Cardiac fibroblast (primary cell): ENCODE measurements around the gene FNIP2.

ENCODE experiments used
- DNase-seq, 2 donors: peaks; one replicate each; pipeline versions ENCODE4 v3.0.0 to v3.0.0-alpha.2; 2010; ENCODE audit warnings: low read depth in 2 of 2
- H3K4me3 ChIP-seq, 2 donors: replicated peaks in 1 of 2; 1 replicate in 1 of 2; 2 replicates in 1 of 2; pipeline ENCODE4 v1.5.1; 2011; ENCODE audit warnings: low read depth in 2 of 2, low read length in 2 of 2, mild to moderate bottlenecking in 2 of 2, moderate library complexity in 1 of 2
- TF ChIP-seq, protein P1 (sequence below): IDR thresholded peaks from one replicate; pipeline ENCODE4 v1.5.1; 2011; ENCODE audit warnings: low read depth, mild to moderate bottlenecking, low read length, inconsistent platforms

The FNIP2 gene

DNA sequence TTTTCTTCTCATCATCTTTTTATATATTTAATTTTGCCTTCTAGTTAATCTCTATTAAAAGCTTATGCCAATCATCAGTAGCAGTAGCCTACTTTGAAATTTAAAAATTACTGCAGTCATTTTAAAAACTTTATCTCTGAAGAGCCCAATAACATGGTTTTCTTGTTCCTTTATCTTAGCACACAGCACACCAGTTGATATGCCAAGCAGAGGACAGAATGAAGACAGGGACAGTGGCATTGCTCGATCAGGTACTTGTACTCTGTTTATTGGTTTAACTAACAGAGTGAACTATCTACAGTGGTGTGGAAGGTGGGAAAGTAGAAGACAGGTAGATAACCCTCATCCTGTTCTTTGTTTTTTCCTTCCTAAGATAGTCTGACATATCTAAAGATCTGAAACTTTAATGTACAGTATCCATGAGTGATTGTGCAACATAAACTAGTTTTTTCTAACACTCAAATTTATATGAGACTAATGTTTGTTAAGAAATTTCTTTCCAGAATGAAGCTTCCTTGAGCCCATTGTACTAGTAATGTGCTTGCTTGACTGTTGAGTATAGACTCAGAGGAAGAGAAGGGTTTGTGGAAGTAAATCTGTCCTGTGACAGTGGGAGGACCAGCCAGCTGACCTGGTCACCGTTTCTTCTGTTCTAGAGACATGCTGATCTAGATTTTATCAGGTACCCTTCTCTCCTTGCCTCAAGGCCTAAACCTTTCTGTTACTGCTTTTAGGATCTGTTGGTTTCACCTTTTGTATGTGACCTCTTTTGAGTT is 66.6 kb downstream of the FNIP2 start:
- H3K4me3 ChIP-seq = no peak overlapping the region
- no peak for DNase-seq
- TF ChIP-seq, protein P1, sequence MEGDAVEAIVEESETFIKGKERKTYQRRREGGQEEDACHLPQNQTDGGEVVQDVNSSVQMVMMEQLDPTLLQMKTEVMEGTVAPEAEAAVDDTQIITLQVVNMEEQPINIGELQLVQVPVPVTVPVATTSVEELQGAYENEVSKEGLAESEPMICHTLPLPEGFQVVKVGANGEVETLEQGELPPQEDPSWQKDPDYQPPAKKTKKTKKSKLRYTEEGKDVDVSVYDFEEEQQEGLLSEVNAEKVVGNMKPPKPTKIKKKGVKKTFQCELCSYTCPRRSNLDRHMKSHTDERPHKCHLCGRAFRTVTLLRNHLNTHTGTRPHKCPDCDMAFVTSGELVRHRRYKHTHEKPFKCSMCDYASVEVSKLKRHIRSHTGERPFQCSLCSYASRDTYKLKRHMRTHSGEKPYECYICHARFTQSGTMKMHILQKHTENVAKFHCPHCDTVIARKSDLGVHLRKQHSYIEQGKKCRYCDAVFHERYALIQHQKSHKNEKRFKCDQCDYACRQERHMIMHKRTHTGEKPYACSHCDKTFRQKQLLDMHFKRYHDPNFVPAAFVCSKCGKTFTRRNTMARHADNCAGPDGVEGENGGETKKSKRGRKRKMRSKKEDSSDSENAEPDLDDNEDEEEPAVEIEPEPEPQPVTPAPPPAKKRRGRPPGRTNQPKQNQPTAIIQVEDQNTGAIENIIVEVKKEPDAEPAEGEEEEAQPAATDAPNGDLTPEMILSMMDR = no peak

- TF ChIP-seq, protein P1 = no peak
- no peak overlapping the region for H3K4me3 ChIP-seq
Observed at GRCh38 chr4:158836002-158836369, 67.2 kb downstream of the FNIP2 start.

GRCh38 chr4:158836828-158837449 is 68.1 kb downstream of the FNIP2 start:
- TF ChIP-seq, protein P1 = no peak
- no peak for DNase-seq
- H3K4me3 ChIP-seq = no peak overlapping the region

More at GRCh38 chr4:158836002-158836369, 67.2 kb downstream of the FNIP2 start:
- no peak for DNase-seq

DNA sequence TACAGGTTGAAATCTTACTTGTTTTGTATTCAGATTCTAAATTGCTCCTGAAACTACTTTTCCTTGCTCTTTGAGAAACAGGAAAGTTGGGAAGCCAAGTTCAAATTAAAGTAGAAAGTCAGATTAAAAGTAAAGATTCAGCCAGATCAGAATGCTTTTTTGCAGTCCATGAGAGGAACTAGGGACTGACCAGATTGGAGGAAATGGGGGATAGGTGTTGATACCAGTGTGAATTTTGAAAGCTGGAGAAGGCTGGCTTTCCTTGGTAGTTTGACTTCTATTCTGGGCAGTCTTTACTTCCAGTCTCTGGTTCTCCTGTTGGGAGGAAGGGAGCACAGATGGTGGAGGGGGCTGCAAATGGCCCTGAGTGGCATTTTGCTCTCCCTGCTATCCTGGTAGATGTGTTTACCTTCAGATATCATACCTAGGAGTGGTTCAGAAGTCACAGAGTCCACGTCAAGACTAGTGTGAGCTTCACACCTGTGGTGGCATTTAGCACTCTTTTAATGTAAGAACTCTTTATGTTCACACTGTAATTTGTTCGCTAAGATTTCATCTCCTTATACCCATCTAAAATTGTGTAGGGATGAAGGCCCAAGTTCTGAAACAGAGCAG is 68.8 kb downstream of the FNIP2 start:
- no peak overlapping the region for H3K4me3 ChIP-seq
- no peak for DNase-seq
- TF ChIP-seq, protein P1 = no peak

DNA sequence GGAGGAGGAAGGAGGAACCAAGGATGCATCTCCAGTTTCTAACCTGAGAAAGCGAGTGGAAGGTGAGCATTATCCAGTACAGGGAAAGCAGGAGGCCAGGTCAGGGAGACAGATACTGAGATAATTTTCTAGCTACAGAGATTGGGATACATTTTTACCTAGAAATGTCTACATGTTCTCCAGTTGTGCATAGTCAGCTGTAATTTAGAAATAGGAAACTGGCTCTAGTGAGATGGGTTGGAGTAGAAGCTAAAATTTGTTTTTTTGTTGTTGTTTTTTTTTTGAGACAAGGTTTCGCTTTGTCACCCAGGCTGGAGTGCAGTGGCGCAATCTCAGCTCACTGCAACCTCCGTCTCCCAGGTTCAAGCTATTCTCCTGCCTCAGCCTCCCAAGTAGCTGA is 71.3 kb downstream of the FNIP2 start:
- H3K4me3 ChIP-seq = no peak overlapping the region
- TF ChIP-seq, protein P1 = no peak
- DNase-seq = no peak

- TF ChIP-seq, protein P1 = no peak
- peak in 1 of 2 donors; percentile 52 for DNase-seq
- no peak overlapping the region for H3K4me3 ChIP-seq
Observed at GRCh38 chr4:158841540-158841939, 72.7 kb downstream of the FNIP2 start.
